ENCODE measurements around the gene RETREG2.

GRCh38 chr2:219168526-219168925, 9.5 kb upstream of the RETREG2 start:
- TF ChIP-seq POLR2A (IDR thresholded peaks at IDR 0.05) (no peak), CTCF (IDR thresholded peaks at IDR 0.05) (no peak)

Data from right lobe of liver (tissue), 4 donors.